DOHH2 (cell line): ENCODE results near the gene SAT1.

Source experiments
- H3F3A ChIP-seq: fragments of 200-600 bp; sonication (generic), shearing (Covaris generic); 2 replicates; pipeline ENCODE4 v1.6.0; 2016; ENCODE audit warnings: antibody characterized with exemption, mild to moderate bottlenecking; ENCODE audit not compliant: control insufficient read depth, insufficient read depth
- H3K27ac ChIP-seq: fragments of 200-600 bp; sonication (generic); 2 replicates; pipeline ENCODE4 v1.5.1; 2014; ENCODE audit warnings: low read depth, mild to moderate bottlenecking, low read length, moderate library complexity
- H3K27me3 ChIP-seq: fragments of 200-600 bp; sonication (generic); 2 replicates; pipeline ENCODE4 v1.6.1; 2014; ENCODE audit warnings: mild to moderate bottlenecking, low read length, mixed read lengths; ENCODE audit not compliant: control insufficient read depth
- H3K36me3 ChIP-seq: fragments of 200-600 bp; sonication (generic); 2 replicates; pipeline ENCODE4 v1.6.1; 2014; ENCODE audit warnings: mild to moderate bottlenecking, low read length, moderate library complexity, mixed read lengths; ENCODE audit not compliant: control insufficient read depth
- H3K4me1 ChIP-seq: fragments of 200-600 bp; sonication (generic); 2 replicates; pipeline ENCODE4 v1.6.1; 2014; ENCODE audit warnings: mild to moderate bottlenecking, low read length, mixed read lengths; ENCODE audit not compliant: control insufficient read depth
- H3K4me2 ChIP-seq: fragments of 200-600 bp; sonication (generic); 2 replicates; pipeline ENCODE4 v1.6.0; 2014; ENCODE audit warnings: mild to moderate bottlenecking, low read length, moderate library complexity
- H3K4me3 ChIP-seq: fragments of 200-600 bp; sonication (generic); 2 replicates; pipeline ENCODE4 v1.5.1; 2014; ENCODE audit warnings: mild to moderate bottlenecking, low read length, mixed read lengths
- H3K79me2 ChIP-seq: fragments of 200-600 bp; sonication (generic); 2 replicates; pipeline ENCODE4 v1.6.1; 2014; ENCODE audit warnings: mild to moderate bottlenecking, low read length, mixed read lengths; ENCODE audit not compliant: control insufficient read depth
- H3K9me2 ChIP-seq: fragments of 200-600 bp; sonication (generic); replicated peaks from 2 replicates; pipeline ENCODE4 v1.6.1; 2014; ENCODE audit warnings: mild to moderate bottlenecking, low read length, mixed read lengths; ENCODE audit not compliant: control insufficient read depth
- H3K9me3 ChIP-seq: fragments of 200-600 bp; sonication (generic); 2 replicates; pipeline ENCODE4 v1.6.1; 2014; ENCODE audit warnings: antibody characterized with exemption, low read length, mixed read lengths; ENCODE audit not compliant: control insufficient read depth, insufficient read depth
- H4K20me1 ChIP-seq: fragments of 200-600 bp; sonication (generic); 2 replicates; pipeline ENCODE4 v1.6.0; 2014; ENCODE audit warnings: low read depth, mild to moderate bottlenecking, antibody characterized with exemption, low read length, moderate library complexity; ENCODE audit not compliant: control insufficient read depth, insufficient read depth
- EZH2phosphoT487 ChIP-seq: fragments of 200-600 bp; sonication (generic); IDR thresholded peaks from 2 replicates; pipeline ENCODE4 v1.6.1; 2017; ENCODE audit warnings: borderline replicate concordance, mild to moderate bottlenecking, antibody characterized with exemption, low read length, moderate library complexity, mixed read lengths
- TF ChIP-seq, protein P1 (sequence below): fragments of 200-600 bp; sonication (generic); IDR thresholded peaks from one replicate; pipeline ENCODE4 v1.5.1; 2014; ENCODE audit warnings: antibody characterized with exemption, mild to moderate bottlenecking, low read depth, low read length; ENCODE audit not compliant: poor library complexity, severe bottlenecking

Gene SAT1

DNA sequence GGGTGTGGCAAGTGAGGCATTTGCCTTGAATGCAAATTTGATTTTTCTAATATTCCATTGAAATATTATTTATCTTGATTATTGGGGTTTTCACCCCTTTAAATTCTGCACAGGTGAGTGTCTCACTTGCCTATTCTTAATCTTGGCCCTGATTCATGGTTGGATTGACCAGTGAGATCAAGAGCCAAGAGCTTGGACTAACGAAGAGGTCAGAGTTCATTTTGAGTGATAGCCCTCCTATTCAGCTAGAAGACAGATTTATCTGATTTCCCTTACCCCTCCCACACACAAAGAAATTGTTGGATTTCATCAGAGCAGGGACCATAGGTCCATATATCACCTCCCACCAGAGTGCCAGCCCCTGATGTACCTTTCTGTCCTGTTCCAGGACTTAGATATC, 28.3 kb upstream of the SAT1 start:
- H3K79me2 ChIP-seq: no peaks in the 10 kb centered on the region
- TF ChIP-seq EZH2phosphoT487: no peak
- TF ChIP-seq, protein P1, sequence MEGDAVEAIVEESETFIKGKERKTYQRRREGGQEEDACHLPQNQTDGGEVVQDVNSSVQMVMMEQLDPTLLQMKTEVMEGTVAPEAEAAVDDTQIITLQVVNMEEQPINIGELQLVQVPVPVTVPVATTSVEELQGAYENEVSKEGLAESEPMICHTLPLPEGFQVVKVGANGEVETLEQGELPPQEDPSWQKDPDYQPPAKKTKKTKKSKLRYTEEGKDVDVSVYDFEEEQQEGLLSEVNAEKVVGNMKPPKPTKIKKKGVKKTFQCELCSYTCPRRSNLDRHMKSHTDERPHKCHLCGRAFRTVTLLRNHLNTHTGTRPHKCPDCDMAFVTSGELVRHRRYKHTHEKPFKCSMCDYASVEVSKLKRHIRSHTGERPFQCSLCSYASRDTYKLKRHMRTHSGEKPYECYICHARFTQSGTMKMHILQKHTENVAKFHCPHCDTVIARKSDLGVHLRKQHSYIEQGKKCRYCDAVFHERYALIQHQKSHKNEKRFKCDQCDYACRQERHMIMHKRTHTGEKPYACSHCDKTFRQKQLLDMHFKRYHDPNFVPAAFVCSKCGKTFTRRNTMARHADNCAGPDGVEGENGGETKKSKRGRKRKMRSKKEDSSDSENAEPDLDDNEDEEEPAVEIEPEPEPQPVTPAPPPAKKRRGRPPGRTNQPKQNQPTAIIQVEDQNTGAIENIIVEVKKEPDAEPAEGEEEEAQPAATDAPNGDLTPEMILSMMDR: no peak
- no peaks in the 10 kb centered on the region for H4K20me1 ChIP-seq
- H3K9me2 ChIP-seq: no peaks in the 10 kb centered on the region
- H3F3A ChIP-seq: no peaks in the 10 kb centered on the region
- H3K27me3 ChIP-seq: no peaks in the 10 kb centered on the region
- peaks cover 33% of the 10 kb centered on the region for H3K4me1 ChIP-seq
- H3K27ac ChIP-seq: no peak overlapping the region
- no peak overlapping the region for H3K4me2 ChIP-seq
- H3K9me3 ChIP-seq: no peaks in the 10 kb centered on the region
- peaks cover 28% of the 10 kb centered on the region for H3K36me3 ChIP-seq
- no peak overlapping the region for H3K4me3 ChIP-seq

DNA sequence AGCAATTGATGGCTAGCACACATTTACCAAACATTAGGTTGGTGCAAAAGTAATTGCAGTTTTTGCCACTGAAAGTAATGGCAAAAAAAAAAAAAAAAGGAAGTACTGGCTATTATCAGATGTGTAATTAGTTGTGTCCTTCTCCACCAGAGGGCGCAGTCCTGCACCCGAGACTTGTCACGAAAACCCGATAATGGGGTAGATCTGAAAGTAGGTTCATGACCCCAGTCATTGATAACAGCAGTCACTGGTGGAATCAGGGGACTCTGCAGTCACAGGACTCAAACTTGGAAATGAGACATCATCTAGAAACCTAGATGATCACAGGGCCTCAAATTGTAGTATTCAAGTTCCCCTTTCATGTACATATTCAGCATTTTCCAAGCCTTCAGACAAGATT, 26.8 kb upstream of the SAT1 start:
- H3K79me2 ChIP-seq: no peaks in the 10 kb centered on the region
- H3K27me3 ChIP-seq: no peaks in the 10 kb centered on the region
- H3K27ac ChIP-seq: peak overlapping the region; percentile 21; the same call in 1 of the 2 replicates
- peak overlapping the region; percentile 26 for H3K4me2 ChIP-seq
- H4K20me1 ChIP-seq: no peaks in the 10 kb centered on the region
- H3K4me1 ChIP-seq: peaks cover 33% of the 10 kb centered on the region
- H3K36me3 ChIP-seq: peaks cover 25% of the 10 kb centered on the region
- H3K9me2 ChIP-seq: no peaks in the 10 kb centered on the region
- no peaks in the 10 kb centered on the region for H3F3A ChIP-seq
- H3K9me3 ChIP-seq: no peaks in the 10 kb centered on the region
- no peak overlapping the region for H3K4me3 ChIP-seq
- TF ChIP-seq, protein P1: peak; percentile 68
- no peak for TF ChIP-seq EZH2phosphoT487

DNA sequence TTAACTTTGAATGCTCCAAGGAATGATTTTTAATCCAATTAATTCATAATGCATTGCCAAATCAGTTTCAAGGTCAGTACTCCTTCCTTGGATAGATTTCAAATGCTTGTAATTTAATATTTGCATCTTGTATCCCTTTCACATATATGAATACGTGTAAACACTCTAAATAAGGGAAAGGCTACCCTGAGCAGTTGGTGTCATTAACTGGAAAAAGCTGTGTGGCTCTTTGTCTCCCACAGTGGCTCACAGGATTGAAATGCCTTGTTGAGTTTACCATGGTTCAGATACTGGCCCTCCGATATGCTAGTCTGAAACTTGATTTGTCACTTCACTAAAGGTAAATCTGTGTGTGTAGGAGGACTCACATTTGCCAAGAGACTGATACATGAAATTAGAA, 23.2 kb upstream of the SAT1 start:
- Histone ChIP-seq H3K4me1 (peaks cover 25% of the 10 kb centered on the region), H3K9me3 (no peaks in the 10 kb centered on the region), H3K9me2 (no peaks in the 10 kb centered on the region), H4K20me1 (no peaks in the 10 kb centered on the region), H3K4me3 (no peak overlapping the region), H3K27me3 (no peaks in the 10 kb centered on the region), H3K4me2 (no peak overlapping the region), H3K79me2 (peaks cover 9% of the 10 kb centered on the region), H3K27ac (no peak overlapping the region), H3F3A (no peaks in the 10 kb centered on the region), H3K36me3 (peaks cover 23% of the 10 kb centered on the region)
- TF ChIP-seq, protein P1: no peak
- TF ChIP-seq EZH2phosphoT487: no peak
